Measurements from ENCODE around the gene MAP3K4.

Gene MAP3K4

GRCh38 chr6:160990847-160991405, 643 bp upstream of the MAP3K4 start:
- Histone ChIP-seq H4K20me1 (ENCODE audit: insufficient read depth, low read length, poor library complexity, severe bottlenecking) (peaks cover 35% of the 10 kb centered on the region), H3K9me3 (ENCODE audit: insufficient read depth, low read depth, low read length) (no peaks in the 10 kb centered on the region), H3K9me2 (replicated peaks; ENCODE audit: low read depth, low read length) (no peaks in the 10 kb centered on the region), H3K4me3 (ENCODE audit: low read length, poor library complexity, severe bottlenecking) (peak overlapping the region; percentile 97), H3K36me3 (ENCODE audit: insufficient read depth, low read length) (no peaks in the 10 kb centered on the region), H3K27me3 (ENCODE audit: insufficient read depth, low read length, poor library complexity, severe bottlenecking) (no peaks in the 10 kb centered on the region), H3F3A (ENCODE audit: low read depth) (peaks cover 5% of the 10 kb centered on the region; the same call in 1 of the 2 replicates), H2AFZ (ENCODE audit: low read length) (peak overlapping the region; percentile 98), H3K4me1 (ENCODE audit: insufficient read depth, low read length, poor library complexity, severe bottlenecking) (peaks cover 23% of the 10 kb centered on the region), H3K9ac (ENCODE audit: low read depth, low read length, poor library complexity, severe bottlenecking) (peak overlapping the region; percentile 93), H3K79me2 (ENCODE audit: insufficient read depth, low read length) (peaks cover 40% of the 10 kb centered on the region), H3K4me2 (ENCODE audit: low read depth, low read length, poor library complexity, severe bottlenecking) (peak overlapping the region; percentile 90)
- TF ChIP-seq EZH2phosphoT487 (IDR thresholded peaks at IDR 0.05; ENCODE audit: borderline replicate concordance), result no peak
- no peak for TF ChIP-seq CTCF (conservative IDR thresholded peaks at IDR 0.05; ENCODE audit: low read length)

- Histone ChIP-seq H3K9me2 (replicated peaks; ENCODE audit: low read depth, low read length) (no peaks in the 10 kb centered on the region), H3K4me3 (ENCODE audit: low read length, poor library complexity, severe bottlenecking) (peak overlapping the region; percentile 97), H3K9me3 (ENCODE audit: insufficient read depth, low read depth, low read length) (no peaks in the 10 kb centered on the region), H3K4me2 (ENCODE audit: low read depth, low read length, poor library complexity, severe bottlenecking) (peak overlapping the region; percentile 94), H2AFZ (ENCODE audit: low read length) (peak overlapping the region; percentile 98), H3K79me2 (ENCODE audit: insufficient read depth, low read length) (peaks cover 54% of the 10 kb centered on the region), H3K4me1 (ENCODE audit: insufficient read depth, low read length, poor library complexity, severe bottlenecking) (peaks cover 32% of the 10 kb centered on the region), H3K27me3 (ENCODE audit: insufficient read depth, low read length, poor library complexity, severe bottlenecking) (no peaks in the 10 kb centered on the region), H3K9ac (ENCODE audit: low read depth, low read length, poor library complexity, severe bottlenecking) (peak overlapping the region; percentile 93), H3K36me3 (ENCODE audit: insufficient read depth, low read length) (no peaks in the 10 kb centered on the region), H3F3A (ENCODE audit: low read depth) (peaks cover 5% of the 10 kb centered on the region; the same call in 1 of the 2 replicates), H4K20me1 (ENCODE audit: insufficient read depth, low read length, poor library complexity, severe bottlenecking) (peaks cover 48% of the 10 kb centered on the region)
- TF ChIP-seq CTCF (conservative IDR thresholded peaks at IDR 0.05; ENCODE audit: low read length) (peak; percentile 79), EZH2phosphoT487 (IDR thresholded peaks at IDR 0.05; ENCODE audit: borderline replicate concordance) (no peak)
These were observed 751 bp downstream of the MAP3K4 start for GRCh38 chr6:160992061-160992979.

GRCh38 chr6:160992980-160993314, 1.4 kb downstream of the MAP3K4 start:
- Histone ChIP-seq H3K9ac (ENCODE audit: low read depth, low read length, poor library complexity, severe bottlenecking) (peak overlapping the region; percentile 93), H3K79me2 (ENCODE audit: insufficient read depth, low read length) (peaks cover 59% of the 10 kb centered on the region), H3K4me1 (ENCODE audit: insufficient read depth, low read length, poor library complexity, severe bottlenecking) (peaks cover 32% of the 10 kb centered on the region)

More at GRCh38 chr6:160992980-160993314, 1.4 kb downstream of the MAP3K4 start:
- Histone ChIP-seq H3K4me3 (ENCODE audit: low read length, poor library complexity, severe bottlenecking) (peak overlapping the region; percentile 97), H4K20me1 (ENCODE audit: insufficient read depth, low read length, poor library complexity, severe bottlenecking) (peaks cover 54% of the 10 kb centered on the region), H3F3A (ENCODE audit: low read depth) (peaks cover 5% of the 10 kb centered on the region; the same call in 1 of the 2 replicates), H3K9me3 (ENCODE audit: insufficient read depth, low read depth, low read length) (no peaks in the 10 kb centered on the region), H3K27me3 (ENCODE audit: insufficient read depth, low read length, poor library complexity, severe bottlenecking) (no peaks in the 10 kb centered on the region), H3K4me2 (ENCODE audit: low read depth, low read length, poor library complexity, severe bottlenecking) (peak overlapping the region; percentile 94), H3K36me3 (ENCODE audit: insufficient read depth, low read length) (no peaks in the 10 kb centered on the region), H3K9me2 (replicated peaks; ENCODE audit: low read depth, low read length) (no peaks in the 10 kb centered on the region), H2AFZ (ENCODE audit: low read length) (no peak overlapping the region)
- TF ChIP-seq CTCF (conservative IDR thresholded peaks at IDR 0.05; ENCODE audit: low read length), result no peak
- TF ChIP-seq EZH2phosphoT487 (IDR thresholded peaks at IDR 0.05; ENCODE audit: borderline replicate concordance), result no peak
